HG02973 (cell line): ENCODE data around the gene ARHGAP22.

ENCODE experiments used
- ATAC-seq: cut with Tn5 transposase; IDR thresholded peaks from one replicate; pipeline ENCODE4 v1.9.1; 2021; ENCODE audit warnings: moderate library complexity; ENCODE audit not compliant: unreplicated experiment

Gene ARHGAP22

DNA sequence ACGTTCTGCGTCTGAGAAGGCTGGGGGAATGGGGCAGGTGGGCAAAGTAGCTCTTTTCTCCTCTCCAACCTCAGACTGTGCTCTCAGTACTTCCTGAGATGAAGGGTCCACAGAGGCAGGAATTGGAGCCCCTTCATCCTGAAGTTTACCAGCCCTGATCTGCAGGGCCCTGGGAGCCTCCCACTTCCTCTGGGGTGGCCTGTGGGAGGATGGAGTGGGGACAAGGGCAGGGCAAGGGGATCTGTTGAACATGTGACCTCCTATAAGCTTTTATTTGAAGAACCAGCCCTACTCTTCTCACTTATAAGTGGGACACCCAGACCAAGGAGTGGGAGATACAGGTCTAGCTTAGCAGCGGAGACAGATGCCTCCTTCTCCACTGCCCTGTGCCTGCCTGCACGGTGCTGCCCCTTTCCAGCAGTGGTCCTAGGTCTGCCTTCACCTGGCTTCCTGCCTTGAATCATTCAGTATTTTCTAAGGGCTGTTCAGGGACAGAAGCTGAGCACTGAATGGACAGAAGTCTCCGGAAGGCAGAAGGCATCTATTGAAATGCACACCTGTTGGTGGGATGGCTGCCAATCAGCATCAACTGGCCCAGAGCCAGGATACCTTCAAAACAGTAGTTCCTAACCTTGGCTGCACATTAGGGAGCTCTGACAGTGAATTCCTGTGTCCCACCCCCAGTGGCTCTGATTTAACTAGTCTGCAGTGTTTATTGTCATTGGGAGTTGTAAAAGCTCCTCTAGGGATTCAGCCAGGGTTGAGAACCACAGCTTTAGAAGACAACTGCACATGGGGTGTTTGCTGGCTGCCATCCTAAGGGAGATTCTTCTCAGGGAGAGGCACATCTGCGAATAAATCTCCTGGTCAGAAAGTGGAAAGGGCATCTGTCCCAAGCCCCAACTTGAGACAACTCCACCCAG, 2.7 kb upstream of the ARHGAP22 start:
- ATAC-seq = no peak

GRCh38 chr10:48606530-48607355, 1.9 kb upstream of the ARHGAP22 start:
- no peak for ATAC-seq

DNA sequence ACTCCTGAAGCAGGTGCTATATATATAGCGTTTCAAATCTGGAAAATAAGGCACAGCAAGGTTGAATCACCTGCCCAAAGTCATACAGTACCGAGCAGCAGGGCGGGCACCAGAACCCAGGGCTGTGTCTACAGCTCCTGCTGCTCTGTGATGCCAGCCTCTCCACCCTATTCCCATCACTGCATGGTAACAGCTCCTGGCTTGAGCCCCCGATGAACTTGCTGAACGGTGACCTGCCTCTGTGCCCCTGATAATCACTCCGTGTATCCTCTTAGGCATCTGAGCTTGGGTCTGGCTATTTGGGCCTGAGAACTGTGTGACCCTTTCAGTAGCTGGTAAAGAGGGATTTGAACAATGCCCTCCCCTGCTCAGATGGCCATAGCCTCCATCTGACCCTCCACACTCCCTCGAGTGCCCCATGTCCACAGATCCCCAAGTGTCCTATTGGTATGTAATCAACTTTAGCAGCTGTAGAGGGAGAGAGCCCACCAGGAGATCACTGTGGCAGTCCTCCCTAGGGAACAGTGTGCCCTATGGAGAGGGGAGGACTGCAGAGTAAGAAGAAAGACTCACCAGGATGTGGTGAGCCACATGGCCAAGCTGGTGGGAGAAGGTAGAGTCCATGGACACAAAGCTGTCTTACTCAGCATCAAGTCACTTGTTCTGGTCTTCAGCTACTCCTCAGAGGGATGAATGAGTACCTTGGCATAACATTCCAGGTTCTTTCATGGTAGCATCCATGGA, 1.1 kb upstream of the ARHGAP22 start:
- no peak for ATAC-seq

- ATAC-seq = no peak
Observed at GRCh38 chr10:48604039-48604990, 558 bp downstream of the ARHGAP22 start.

- ATAC-seq = no peak
Observed at GRCh38 chr10:48603421-48604038, 1.3 kb downstream of the ARHGAP22 start.

DNA sequence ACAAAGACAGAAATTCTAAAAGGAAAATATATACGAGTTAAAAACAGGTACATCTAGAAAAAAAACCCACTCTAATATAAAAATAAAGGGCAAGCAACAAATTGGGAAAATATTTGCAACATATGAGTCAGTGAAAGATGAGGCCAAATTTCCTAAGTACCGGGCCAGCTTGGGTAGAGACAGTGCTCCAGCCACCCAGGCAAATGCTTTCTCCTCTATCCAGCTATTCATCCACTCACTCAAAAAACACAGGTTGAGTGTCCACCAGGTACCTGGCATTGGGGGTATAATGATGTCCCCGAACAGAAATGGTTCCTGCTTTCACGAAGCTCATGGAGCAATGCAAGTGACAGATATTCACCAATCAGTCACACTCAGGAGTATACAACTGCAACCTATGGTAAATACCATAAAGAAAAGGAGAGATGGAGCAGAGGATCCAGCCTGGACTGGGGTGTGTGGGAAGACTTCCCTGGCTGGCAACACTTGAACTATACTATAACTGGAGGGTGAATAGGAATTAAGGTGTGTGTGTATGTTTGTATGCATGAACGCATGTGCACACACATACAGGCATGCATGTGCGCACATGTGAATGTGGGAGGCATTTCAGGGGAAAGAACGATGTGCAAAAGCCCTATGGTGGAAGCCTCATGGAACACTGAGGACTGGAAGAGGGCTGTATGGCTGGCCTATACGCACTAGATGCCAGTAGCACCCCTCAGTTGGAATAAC, 2.3 kb downstream of the ARHGAP22 start:
- no peak for ATAC-seq

GRCh38 chr10:48601789-48602188, 3.1 kb downstream of the ARHGAP22 start:
- ATAC-seq = no peak

DNA sequence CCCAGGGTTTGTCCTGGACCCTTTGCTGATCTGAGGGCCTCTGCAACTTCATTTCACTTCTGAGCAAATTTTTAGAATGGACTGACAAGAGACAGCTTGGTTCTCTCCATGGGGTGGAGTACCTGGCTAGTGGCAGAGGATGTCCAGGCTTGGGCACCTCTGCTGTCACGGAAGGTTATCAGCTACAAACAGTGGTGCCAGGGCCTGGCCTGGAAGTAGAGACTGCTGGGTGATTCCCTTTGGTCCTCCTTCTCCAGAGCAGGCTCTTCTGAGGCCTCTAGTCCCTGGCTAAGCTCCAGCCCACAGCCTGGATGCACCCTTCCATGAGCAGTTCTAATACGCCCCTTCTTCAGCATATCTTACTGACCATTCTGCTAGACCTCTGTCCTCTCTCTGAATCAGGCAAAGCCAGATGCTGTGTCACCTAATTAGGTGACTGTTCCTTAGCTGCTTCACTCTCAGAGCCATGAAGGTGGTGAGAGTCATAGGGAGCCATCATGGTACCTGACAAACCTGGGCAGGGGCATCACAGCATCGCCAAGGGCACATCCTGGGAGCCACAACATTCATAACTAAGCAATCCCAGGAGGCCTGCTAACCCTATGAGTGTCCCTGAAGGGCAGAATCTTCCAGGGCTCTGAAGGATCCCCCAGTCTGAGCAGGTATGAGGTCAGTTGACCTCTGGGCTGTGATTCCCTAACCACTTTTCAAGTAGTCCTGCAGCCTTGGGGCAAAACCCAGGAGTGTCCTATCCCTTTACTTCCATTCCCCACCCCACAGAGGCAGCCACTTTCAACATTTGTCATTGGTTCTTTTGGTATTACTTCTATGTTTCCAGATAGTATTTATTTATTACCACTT, 4.0 kb downstream of the ARHGAP22 start:
- no peak for ATAC-seq

GRCh38 chr10:48599830-48600134, 5.1 kb downstream of the ARHGAP22 start:
- no peak for ATAC-seq

- no peak for ATAC-seq
Observed at GRCh38 chr10:48598936-48599829, 5.7 kb downstream of the ARHGAP22 start.

DNA sequence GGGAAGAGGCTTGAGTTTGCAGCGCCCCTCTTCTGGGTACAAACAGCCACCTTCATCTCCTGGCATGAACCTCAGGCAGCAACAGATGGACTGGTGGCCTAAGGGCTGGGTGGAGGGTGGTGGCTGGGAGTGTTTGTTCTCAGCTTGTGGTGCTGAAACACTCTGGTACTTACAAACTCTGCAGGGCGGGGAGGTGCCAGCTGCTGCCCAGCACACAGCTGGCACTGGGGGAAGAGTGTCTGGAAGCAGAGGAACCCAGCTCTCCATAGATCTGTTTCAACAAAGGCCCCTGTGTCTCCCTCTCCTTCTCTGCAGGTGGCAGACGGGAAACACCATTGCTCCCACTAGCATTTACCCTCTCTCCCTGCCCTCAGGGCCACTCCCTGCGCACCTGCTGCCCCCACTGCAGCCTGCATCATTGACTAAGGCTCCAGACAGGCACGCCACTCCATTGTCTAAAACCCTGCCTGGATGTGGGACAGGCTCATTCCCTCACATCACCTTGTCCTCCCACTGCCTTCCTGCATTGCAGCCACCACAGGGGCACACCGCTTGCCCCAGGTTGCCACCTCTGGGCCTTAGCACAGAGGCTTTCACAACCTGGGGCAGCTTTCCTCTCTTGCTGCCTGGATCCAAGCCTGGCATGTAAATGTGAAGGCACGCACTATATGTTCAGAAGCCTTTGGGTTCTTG, 6.5 kb downstream of the ARHGAP22 start:
- ATAC-seq = no peak

GRCh38 chr10:48595539-48595932, 9.3 kb downstream of the ARHGAP22 start:
- no peak for ATAC-seq

DNA sequence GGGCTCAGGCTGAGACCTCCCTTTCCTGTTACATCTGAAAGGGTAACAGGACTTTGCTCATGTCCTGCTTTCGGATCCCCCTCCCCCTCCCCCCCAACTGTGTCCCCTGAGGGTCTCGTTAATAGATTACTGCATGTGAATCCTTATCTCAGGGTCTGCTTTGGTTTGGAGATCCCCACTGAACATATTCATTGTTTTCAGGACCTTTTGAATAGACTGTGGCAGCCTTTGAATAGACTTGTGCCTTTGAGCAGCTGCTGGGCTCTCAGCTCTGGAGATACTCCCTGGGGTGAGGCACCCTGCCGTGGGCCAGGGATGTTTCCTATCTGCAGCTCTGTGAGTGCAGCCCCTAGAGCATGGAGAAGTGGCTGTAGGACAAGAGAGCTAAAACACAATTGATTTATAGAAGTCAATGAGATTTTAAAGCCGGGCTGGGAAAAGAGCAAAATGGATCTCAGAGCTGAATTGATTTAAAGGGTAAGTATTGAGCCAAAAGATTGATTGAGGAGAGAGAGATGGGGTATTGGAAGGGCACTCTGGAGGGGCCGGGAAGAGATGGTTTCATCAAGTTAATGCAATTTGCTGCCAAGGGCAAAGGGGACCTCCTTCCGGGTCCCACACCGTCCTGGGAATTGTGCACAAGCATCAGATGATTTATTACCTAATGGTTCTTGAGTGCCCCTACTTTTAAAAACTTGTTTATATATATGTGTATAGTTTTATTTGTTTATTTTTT, 9.9 kb downstream of the ARHGAP22 start:
- no peak for ATAC-seq

GRCh38 chr10:48594371-48594770, 10.5 kb downstream of the ARHGAP22 start:
- no peak for ATAC-seq

DNA sequence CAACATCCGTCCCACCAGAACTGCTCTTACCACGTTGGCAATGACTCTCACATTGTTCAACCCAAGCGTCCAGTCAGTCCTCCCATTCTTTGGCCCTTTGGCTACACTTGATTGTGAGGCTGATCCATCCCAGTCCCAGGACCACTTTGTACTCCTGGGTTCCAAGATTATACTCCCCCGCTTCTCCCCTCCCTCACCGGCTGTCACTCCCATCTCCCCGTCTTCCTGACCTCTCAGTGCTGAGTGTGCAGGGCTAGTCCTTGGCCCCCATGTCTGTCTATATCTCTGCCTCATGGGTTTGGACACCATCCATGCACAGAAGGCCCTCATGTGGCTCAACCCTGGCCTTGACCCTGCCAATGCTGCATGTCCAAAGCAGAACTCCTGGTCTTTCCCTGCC, 12.5 kb downstream of the ARHGAP22 start:
- no peak for ATAC-seq

DNA sequence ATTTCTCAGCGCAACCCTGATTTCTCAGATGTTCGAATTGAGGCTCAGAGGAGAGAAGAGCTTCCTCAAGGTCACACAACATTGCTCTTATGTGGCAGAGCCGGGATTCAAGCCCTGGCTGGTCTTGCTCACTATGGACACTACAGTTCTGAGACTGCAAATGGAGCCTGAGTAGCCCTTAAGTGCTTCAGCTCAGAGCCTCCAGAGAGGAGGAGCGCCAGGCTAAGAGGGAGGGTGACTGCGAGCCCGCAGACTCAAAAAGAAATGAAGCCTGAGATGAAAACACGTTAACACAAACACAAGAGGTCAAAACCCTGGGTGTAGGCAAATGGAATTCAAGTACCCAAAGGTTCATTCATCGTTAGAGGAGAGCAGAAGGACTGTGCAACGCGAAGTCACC, 13.9 kb downstream of the ARHGAP22 start:
- no peak for ATAC-seq
